NCI-H1694 treated with DMSO at 0.1 percent for 48 hours (cell line): Measurements from ENCODE around the gene LHX4.

Experiments
- DNase-seq: peaks from one replicate; lab custom pipeline; 2025; lab: John Stamatoyannopoulos, UW

The LHX4 gene

GRCh38 chr1:180229483-180230415 lies at the start of gene LHX4:
Gene LHX4 (plus strand): TSS chr1:180230264. CDS start chr1:180230530, 266 bp downstream.
- no peak for DNase-seq

GRCh38 chr1:180181048-180181447 lies 49.0 kb upstream of the LHX4 start:
- DNase-seq, result peak; percentile 36

GRCh38 chr1:180181996-180182642 lies 47.9 kb upstream of the LHX4 start:
- DNase-seq, result no peak

- DNase-seq, result peak; percentile 91
These were observed 47.3 kb upstream of the LHX4 start for GRCh38 chr1:180182643-180183311.

GRCh38 chr1:180183426-180183825 lies 46.6 kb upstream of the LHX4 start:
- DNase-seq, result no peak

- no peak for DNase-seq
These were observed 46.0 kb upstream of the LHX4 start for GRCh38 chr1:180184041-180184440.

GRCh38 chr1:180185281-180185680 lies 44.8 kb upstream of the LHX4 start:
- no peak for DNase-seq

- no peak for DNase-seq
These were observed 44.0 kb upstream of the LHX4 start for GRCh38 chr1:180185971-180186645.

GRCh38 chr1:180186831-180187230 lies 43.2 kb upstream of the LHX4 start:
- DNase-seq, result no peak

- DNase-seq, result no peak
These were observed 42.4 kb upstream of the LHX4 start for GRCh38 chr1:180187626-180188025.

GRCh38 chr1:180188091-180188506 lies 42.0 kb upstream of the LHX4 start:
- peak; percentile 47 for DNase-seq

- DNase-seq, result no peak
These were observed 41.3 kb upstream of the LHX4 start for GRCh38 chr1:180188684-180189175.

GRCh38 chr1:180190091-180190490 lies 40.0 kb upstream of the LHX4 start:
- no peak for DNase-seq

- no peak for DNase-seq
These were observed 37.9 kb upstream of the LHX4 start for GRCh38 chr1:180192172-180192571.

- DNase-seq, result no peak
These were observed 36.7 kb upstream of the LHX4 start for GRCh38 chr1:180193141-180194047.

- DNase-seq, result no peak
These were observed 36.0 kb upstream of the LHX4 start for GRCh38 chr1:180194048-180194425.

- no peak for DNase-seq
These were observed 35.4 kb upstream of the LHX4 start for GRCh38 chr1:180194546-180195207.

- DNase-seq, result no peak
These were observed 34.7 kb upstream of the LHX4 start for GRCh38 chr1:180195401-180195800.

- DNase-seq, result no peak
These were observed 34.1 kb upstream of the LHX4 start for GRCh38 chr1:180195916-180196315.

GRCh38 chr1:180196436-180197003 lies 33.5 kb upstream of the LHX4 start:
- no peak for DNase-seq
